GM10266 (cell line): ENCODE data around the gene LCP2.
"Not testable (repeated sequence)": the region's sequence is repeated elsewhere in the genome, so short reads cannot be mapped to it uniquely, and the experiment has no call there.

Experiments used
- DNase-seq: peaks from one replicate; pipeline ENCODE4 v3.0.0; 2012; ENCODE audit errors: extremely low spot score
- CTCF ChIP-seq: IDR thresholded peaks from 2 replicates; pipeline ENCODE4 v1.5.1; 2012; ENCODE audit warnings: mild to moderate bottlenecking, low read depth; ENCODE audit not compliant: control insufficient read depth, insufficient read depth; ENCODE audit errors: missing control alignments

The LCP2 gene

GRCh38 chr5:170254056-170254455, 43.5 kb downstream of the LCP2 start:
- peak; percentile 45 for DNase-seq
- no peak for TF ChIP-seq CTCF

GRCh38 chr5:170252720-170253350, 44.7 kb downstream of the LCP2 start:
- TF ChIP-seq CTCF: no peak
- no peak for DNase-seq

- no peak for DNase-seq
- TF ChIP-seq CTCF: no peak
These were observed 45.5 kb downstream of the LCP2 start for GRCh38 chr5:170252109-170252508.

- TF ChIP-seq CTCF: no peak
- no peak for DNase-seq
These were observed 46.1 kb downstream of the LCP2 start for GRCh38 chr5:170251462-170251861.

GRCh38 chr5:170250810-170251317, 46.7 kb downstream of the LCP2 start:
- no peak for DNase-seq
- no peak for TF ChIP-seq CTCF

- no peak for DNase-seq
- no peak for TF ChIP-seq CTCF
These were observed 48.2 kb downstream of the LCP2 start for GRCh38 chr5:170249355-170249754.

- not testable (repeated sequence) for DNase-seq
These were observed 48.7 kb downstream of the LCP2 start for GRCh38 chr5:170248931-170249227.

GRCh38 chr5:170248172-170248930, 49.2 kb downstream of the LCP2 start:
- TF ChIP-seq CTCF: no peak
- no peak for DNase-seq
